HTR-8/SVneo (cell line): ENCODE measurements around the gene C4BPB.

Experiments
- DNase-seq: peaks from one replicate; pipeline ENCODE4 v3.0.0; 2011; ENCODE audit warnings: low spot score, mixed read lengths; ENCODE audit not compliant: insufficient read length
- FAIRE-seq: peaks from 2 replicates; lab custom pipeline; 2011; peaks lifted over from hg19 to GRCh38; lab: Jason Lieb, UNC

Gene C4BPB

GRCh38 chr1:207058878-207059867, 29.5 kb upstream of the C4BPB start:
- DNase-seq: no peak
- no peak for FAIRE-seq

- DNase-seq: no peak
- FAIRE-seq: no peak
These were observed 28.8 kb upstream of the C4BPB start for GRCh38 chr1:207059881-207060280.

- DNase-seq: no peak
- FAIRE-seq: no peak
These were observed 28.1 kb upstream of the C4BPB start for GRCh38 chr1:207060596-207060995.

GRCh38 chr1:207062058-207062457, 26.6 kb upstream of the C4BPB start:
- no peak for FAIRE-seq
- no peak for DNase-seq

GRCh38 chr1:207063014-207063413, 25.6 kb upstream of the C4BPB start:
- no peak for DNase-seq
- FAIRE-seq: no peak

- no peak for FAIRE-seq
These were observed 24.1 kb upstream of the C4BPB start for GRCh38 chr1:207064561-207064960.

GRCh38 chr1:207067185-207067584, 21.5 kb upstream of the C4BPB start:
- FAIRE-seq (no peak), DNase-seq (no peak)

More at GRCh38 chr1:207064561-207064960, 24.1 kb upstream of the C4BPB start:
- DNase-seq: no peak

GRCh38 chr1:207067665-207068064, 21.0 kb upstream of the C4BPB start:
- DNase-seq: no peak
- FAIRE-seq: no peak

- DNase-seq (no peak), FAIRE-seq (no peak)
These were observed 19.6 kb upstream of the C4BPB start for GRCh38 chr1:207069061-207069460.

- no peak for DNase-seq
- FAIRE-seq: no peak
These were observed 18.7 kb upstream of the C4BPB start for GRCh38 chr1:207069858-207070506.

- no peak for FAIRE-seq
These were observed 17.8 kb upstream of the C4BPB start for GRCh38 chr1:207070811-207071210.

GRCh38 chr1:207071426-207071825, 17.2 kb upstream of the C4BPB start:
- no peak for DNase-seq
- no peak for FAIRE-seq

More at GRCh38 chr1:207070811-207071210, 17.8 kb upstream of the C4BPB start:
- DNase-seq: no peak

GRCh38 chr1:207072233-207072632, 16.4 kb upstream of the C4BPB start:
- no peak for FAIRE-seq

GRCh38 chr1:207073906-207074820, 14.5 kb upstream of the C4BPB start:
- FAIRE-seq (no peak), DNase-seq (no peak)

More at GRCh38 chr1:207072233-207072632, 16.4 kb upstream of the C4BPB start:
- no peak for DNase-seq

GRCh38 chr1:207076181-207076955, 12.3 kb upstream of the C4BPB start:
- DNase-seq: no peak
- FAIRE-seq: peak; percentile 28

GRCh38 chr1:207077012-207077411, 11.6 kb upstream of the C4BPB start:
- DNase-seq: no peak
- FAIRE-seq: no peak

GRCh38 chr1:207077470-207078377, 10.9 kb upstream of the C4BPB start:
- peak; percentile 48 for FAIRE-seq
- DNase-seq: peak; percentile 67

GRCh38 chr1:207078578-207079132, 10.0 kb upstream of the C4BPB start:
- FAIRE-seq (no peak), DNase-seq (no peak)
